Jurkat, Clone E6-1 (cell line): ENCODE measurements around the gene ASCC2.

Experiments used
- DNase-seq: peaks from one replicate; pipeline ENCODE4 v3.0.0-alpha.2; 2011; ENCODE audit warnings: low read depth, low spot score
- H3K4me3 ChIP-seq: 2 replicates; pipeline ENCODE4 v1.5.1; 2011; ENCODE audit warnings: mild to moderate bottlenecking, low read length, control low read depth, moderate library complexity

ASCC2 gene

DNA sequence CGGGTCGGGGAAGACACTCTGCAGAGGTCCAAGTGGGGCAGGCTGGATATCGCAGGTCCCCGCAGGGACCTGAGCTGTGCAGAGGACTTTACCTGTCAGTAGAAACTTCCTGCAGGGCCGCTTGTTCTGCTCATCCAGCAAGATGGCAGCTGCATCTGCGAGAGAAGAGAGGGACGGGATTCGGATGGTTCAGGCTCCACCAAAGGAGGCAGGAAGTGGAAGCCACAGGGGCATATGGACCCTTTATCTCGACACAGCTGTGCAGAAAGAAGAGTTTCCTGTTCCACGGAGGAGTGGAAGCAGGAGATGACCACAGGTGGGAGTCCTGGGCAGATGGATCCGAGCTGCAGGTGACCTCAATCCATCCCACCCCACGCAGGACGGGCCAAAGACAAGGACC lies 95.7 kb downstream of the ASCC2 start:
- peak; percentile 87 for DNase-seq
- peak overlapping the region; percentile 1; the same call in 1 of the 2 replicates for H3K4me3 ChIP-seq

DNA sequence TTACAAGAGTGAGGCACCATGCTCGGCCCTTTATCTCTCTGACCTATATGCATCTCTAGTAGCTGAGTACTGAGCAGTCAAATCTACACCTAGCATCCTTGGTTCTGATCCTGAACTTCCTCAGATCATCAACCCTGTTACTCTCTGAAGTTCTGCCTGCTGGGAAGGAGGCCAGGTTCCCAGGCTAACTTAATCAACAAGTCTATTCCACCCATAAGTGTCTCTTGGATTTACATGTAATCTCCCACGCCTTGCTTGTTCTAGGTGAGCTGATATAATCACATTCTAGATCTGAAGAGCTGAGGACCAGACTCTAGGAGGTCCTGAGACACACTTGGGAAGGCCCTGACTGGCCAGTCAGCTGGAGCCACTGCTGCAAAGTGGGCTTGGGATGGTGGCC lies 96.1 kb downstream of the ASCC2 start:
- H3K4me3 ChIP-seq: peak overlapping the region; percentile 1; the same call in 1 of the 2 replicates
- DNase-seq: no peak

DNA sequence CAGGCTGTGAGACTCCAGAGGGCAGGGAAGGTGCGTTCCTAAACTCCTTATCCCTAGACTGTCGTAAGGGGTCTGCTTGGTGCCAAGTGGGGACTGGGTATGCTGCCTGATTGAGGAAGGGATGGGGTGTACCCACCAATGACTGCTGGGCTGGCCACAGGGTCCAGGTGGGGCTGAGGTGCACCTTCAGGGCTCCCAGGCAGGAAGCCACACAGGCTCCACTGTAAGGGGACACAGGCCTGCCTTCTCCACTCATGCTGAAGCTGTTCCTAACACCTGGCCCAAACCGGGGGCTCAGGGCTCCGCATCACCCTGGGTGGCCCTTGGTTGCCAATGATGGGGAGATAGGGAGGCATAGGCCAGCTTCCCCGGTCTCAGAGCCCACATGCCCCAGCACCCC lies 97.9 kb downstream of the ASCC2 start:
- no peak for DNase-seq
- no peak overlapping the region for H3K4me3 ChIP-seq

DNA sequence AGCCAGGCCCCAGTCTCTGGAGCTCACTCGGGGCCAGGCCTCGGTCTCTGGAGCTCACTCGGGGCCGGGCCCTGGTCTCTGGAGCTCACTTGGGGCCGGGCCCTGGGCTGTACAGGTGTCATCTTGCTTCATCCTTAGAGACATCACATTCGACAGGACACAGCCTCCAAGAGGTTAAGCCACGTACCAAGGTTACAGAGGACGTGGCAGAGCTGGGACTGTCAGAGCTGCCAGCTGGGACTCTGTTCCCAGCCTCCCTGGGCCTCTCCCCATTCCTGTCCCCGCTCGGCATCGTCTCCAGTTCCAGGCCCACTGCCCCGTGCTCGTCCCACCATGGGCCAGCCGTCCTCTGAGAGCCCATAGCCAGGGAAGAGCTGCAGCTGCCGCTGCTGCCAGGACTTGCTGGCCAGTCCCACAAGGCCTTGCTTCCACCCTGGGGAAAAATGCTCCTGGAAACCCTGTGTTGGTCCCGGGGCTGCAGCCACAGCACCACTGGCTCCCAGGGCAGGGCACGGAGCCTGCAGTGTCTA lies 98.7 kb downstream of the ASCC2 start:
- no peak overlapping the region for H3K4me3 ChIP-seq
- no peak for DNase-seq
